ENCODE results near the gene KLC4.

DNA sequence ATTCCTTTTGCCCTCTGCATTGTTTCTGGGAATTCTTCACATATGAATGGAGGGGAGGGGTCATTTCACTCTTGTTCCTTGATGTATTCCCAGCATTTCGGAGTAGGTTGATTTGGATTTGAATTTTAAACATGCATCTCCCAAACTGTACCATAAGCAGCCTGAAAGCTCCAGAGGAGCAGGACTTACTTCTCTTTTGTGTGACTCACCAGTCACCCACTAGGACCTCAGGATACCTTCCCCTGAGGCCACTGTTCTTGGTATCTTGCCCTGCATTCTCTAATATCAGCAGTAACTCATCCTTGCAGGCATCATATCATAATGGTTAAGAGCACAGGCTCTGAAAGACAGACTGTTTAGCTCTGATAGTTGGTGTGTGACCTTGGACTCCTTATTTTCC lies 900 bp upstream of the KLC4 start:
- TF ChIP-seq EZH2 (IDR thresholded peaks at IDR 0.05; ENCODE audit: insufficient read depth, poor library complexity, severe bottlenecking), result no peak
- no peak for TF ChIP-seq EZH2phosphoT487 (IDR thresholded peaks at IDR 0.05; ENCODE audit: insufficient read depth, low read depth)
